ENCODE data around the gene CPT1A. TPM values are rescaled to one million over a fixed set of nuclear protein-coding genes. Genes with fewer than 3 reads are reported as not detected.

The CPT1A gene
- total RNA-seq, 1 experiment from 2014 or later, result 153 TPM

GRCh38 chr11:68711114-68711513, 130.6 kb downstream of the CPT1A start:
- no peak for TF ChIP-seq CTCF (IDR thresholded peaks at IDR 0.05)
- no peak for TF ChIP-seq TCF7L2 (IDR thresholded peaks at IDR 0.05; ENCODE audit: low read depth, low read length)
- TF ChIP-seq, protein P1, sequence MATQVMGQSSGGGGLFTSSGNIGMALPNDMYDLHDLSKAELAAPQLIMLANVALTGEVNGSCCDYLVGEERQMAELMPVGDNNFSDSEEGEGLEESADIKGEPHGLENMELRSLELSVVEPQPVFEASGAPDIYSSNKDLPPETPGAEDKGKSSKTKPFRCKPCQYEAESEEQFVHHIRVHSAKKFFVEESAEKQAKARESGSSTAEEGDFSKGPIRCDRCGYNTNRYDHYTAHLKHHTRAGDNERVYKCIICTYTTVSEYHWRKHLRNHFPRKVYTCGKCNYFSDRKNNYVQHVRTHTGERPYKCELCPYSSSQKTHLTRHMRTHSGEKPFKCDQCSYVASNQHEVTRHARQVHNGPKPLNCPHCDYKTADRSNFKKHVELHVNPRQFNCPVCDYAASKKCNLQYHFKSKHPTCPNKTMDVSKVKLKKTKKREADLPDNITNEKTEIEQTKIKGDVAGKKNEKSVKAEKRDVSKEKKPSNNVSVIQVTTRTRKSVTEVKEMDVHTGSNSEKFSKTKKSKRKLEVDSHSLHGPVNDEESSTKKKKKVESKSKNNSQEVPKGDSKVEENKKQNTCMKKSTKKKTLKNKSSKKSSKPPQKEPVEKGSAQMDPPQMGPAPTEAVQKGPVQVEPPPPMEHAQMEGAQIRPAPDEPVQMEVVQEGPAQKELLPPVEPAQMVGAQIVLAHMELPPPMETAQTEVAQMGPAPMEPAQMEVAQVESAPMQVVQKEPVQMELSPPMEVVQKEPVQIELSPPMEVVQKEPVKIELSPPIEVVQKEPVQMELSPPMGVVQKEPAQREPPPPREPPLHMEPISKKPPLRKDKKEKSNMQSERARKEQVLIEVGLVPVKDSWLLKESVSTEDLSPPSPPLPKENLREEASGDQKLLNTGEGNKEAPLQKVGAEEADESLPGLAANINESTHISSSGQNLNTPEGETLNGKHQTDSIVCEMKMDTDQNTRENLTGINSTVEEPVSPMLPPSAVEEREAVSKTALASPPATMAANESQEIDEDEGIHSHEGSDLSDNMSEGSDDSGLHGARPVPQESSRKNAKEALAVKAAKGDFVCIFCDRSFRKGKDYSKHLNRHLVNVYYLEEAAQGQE (IDR thresholded peaks at IDR 0.05; ENCODE audit: insufficient read depth in 1 of 2, low read depth in 2 of 2, low read length in 1 of 2), result no peak
- TF ChIP-seq SIN3A (IDR thresholded peaks at IDR 0.05; ENCODE audit: borderline replicate concordance, insufficient read depth, low read depth, low read length), result no peak
- no peak for TF ChIP-seq POLR2AphosphoS5 (IDR thresholded peaks at IDR 0.05; ENCODE audit: low read depth, low read length)
- intact Hi-C loops (cut with micrococcal nuclease; ENCODE audit: unreplicated experiment) (no loop called here), in situ Hi-C loops (cut with HindIII; ENCODE audit: low pct_unique_long_range_greater_than_20kb, low sequenced_read_pairs) (no loop called here)
- Histone ChIP-seq H3K4me1 (ENCODE audit: control insufficient read depth, insufficient read depth, low read length) (no peaks in the 10 kb centered on the region), H3K27ac (ENCODE audit: low read length) (no peak overlapping the region), H3K27me3 (ENCODE audit: control insufficient read depth, insufficient read depth, low read length) (no peaks in the 10 kb centered on the region), H3K4me3 (ENCODE audit: low read depth in 2 of 2, low read length in 2 of 2) (no peak overlapping the region), H3K36me3 (ENCODE audit: control insufficient read depth, insufficient read depth, low read length) (no peaks in the 10 kb centered on the region), H3K9me3 (ENCODE audit: control insufficient read depth, insufficient read depth, low read depth, low read length) (no peaks in the 10 kb centered on the region)
- ATAC-seq (no peak), DNase-seq (ENCODE audit: low read depth, low spot score) (no peak)
- CTCF ChIA-PET, result no interaction called here
- POLR2A ChIA-PET, result no interaction called here
- BruUV-seq (replicated peaks), result no TSS peak

DNA sequence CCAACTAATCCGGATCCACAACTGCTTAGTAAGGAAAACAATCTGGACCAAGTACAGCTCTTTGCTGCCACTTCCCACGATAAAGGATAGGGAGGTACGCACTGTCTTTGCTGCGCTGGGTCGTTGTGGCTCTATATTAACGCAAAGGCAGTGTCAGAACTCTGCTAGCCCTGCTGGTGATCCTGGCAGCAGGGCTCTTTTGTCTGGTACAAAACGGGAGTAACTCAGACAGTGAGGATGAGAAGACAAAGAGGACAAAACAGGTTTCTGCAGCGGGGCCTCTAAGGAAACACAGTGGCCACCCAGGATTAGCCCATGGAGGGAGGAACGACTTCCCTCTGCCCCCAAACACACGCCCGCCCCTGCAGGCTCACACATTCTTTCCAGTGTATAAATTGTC, 131.3 kb downstream of the CPT1A start:
- in situ Hi-C loops (cut with HindIII; ENCODE audit: low pct_unique_long_range_greater_than_20kb, low sequenced_read_pairs), result no loop called here
- H3K27me3 ChIP-seq (ENCODE audit: control insufficient read depth, insufficient read depth, low read length), result no peaks in the 10 kb centered on the region
- BruUV-seq (replicated peaks), result no TSS peak

More for the DNA sequence above, 131.3 kb downstream of the CPT1A start:
- Histone ChIP-seq H3K36me3 (ENCODE audit: control insufficient read depth, insufficient read depth, low read length) (no peaks in the 10 kb centered on the region), H3K9me3 (ENCODE audit: control insufficient read depth, insufficient read depth, low read depth, low read length) (no peaks in the 10 kb centered on the region), H3K4me3 (ENCODE audit: low read depth in 2 of 2, low read length in 2 of 2) (no peak overlapping the region), H3K4me1 (ENCODE audit: control insufficient read depth, insufficient read depth, low read length) (no peaks in the 10 kb centered on the region), H3K27ac (ENCODE audit: low read length) (no peak overlapping the region)
- intact Hi-C loops (cut with micrococcal nuclease; ENCODE audit: unreplicated experiment), result no loop called here
- no peak for TF ChIP-seq CTCF (IDR thresholded peaks at IDR 0.05)
- TF ChIP-seq, protein P1 (IDR thresholded peaks at IDR 0.05; ENCODE audit: insufficient read depth in 1 of 2, low read depth in 2 of 2, low read length in 1 of 2), result no peak
- no peak for TF ChIP-seq SIN3A (IDR thresholded peaks at IDR 0.05; ENCODE audit: borderline replicate concordance, insufficient read depth, low read depth, low read length)
- no peak for TF ChIP-seq POLR2AphosphoS5 (IDR thresholded peaks at IDR 0.05; ENCODE audit: low read depth, low read length)
- TF ChIP-seq TCF7L2 (IDR thresholded peaks at IDR 0.05; ENCODE audit: low read depth, low read length), result no peak
- DNase-seq (ENCODE audit: low read depth, low spot score), result no peak
- POLR2A ChIA-PET, result no interaction called here
- CTCF ChIA-PET, result no interaction called here
- ATAC-seq, result no peak
